Measurements from ENCODE around the gene RAB36. TPM values are rescaled to one million over a fixed set of nuclear protein-coding genes. Genes with fewer than 3 reads are reported as not detected.

The RAB36 gene
- total RNA-seq, 1 donor from 2014 or later = 2.9 TPM

- DNase-seq (ENCODE audit: low spot score) = no peak
- H3K27ac Mint-ChIP-seq (ENCODE audit: unreplicated experiment) = no peak overlapping the region
- H3K36me3 Mint-ChIP-seq (ENCODE audit: low read depth) = no peaks in the 10 kb centered on the region
- H3K4me1 Mint-ChIP-seq (ENCODE audit: low read depth) = no peaks in the 10 kb centered on the region
- no peaks in the 10 kb centered on the region for H3K27me3 Mint-ChIP-seq (ENCODE audit: low read depth)
- H3K9me3 Mint-ChIP-seq (ENCODE audit: low read depth) = no peaks in the 10 kb centered on the region
- no peak for TF ChIP-seq CTCF (IDR thresholded peaks at IDR 0.05)
- H3K4me3 Mint-ChIP-seq (ENCODE audit: unreplicated experiment) = no peak overlapping the region
Measured at GRCh38 chr22:23119494-23120414, 25.5 kb upstream of the RAB36 start.

GRCh38 chr22:23120415-23120899, 24.8 kb upstream of the RAB36 start:
- DNase-seq (ENCODE audit: low spot score) = no peak
- no peaks in the 10 kb centered on the region for H3K36me3 Mint-ChIP-seq (ENCODE audit: low read depth)
- no peaks in the 10 kb centered on the region for H3K27me3 Mint-ChIP-seq (ENCODE audit: low read depth)
- no peaks in the 10 kb centered on the region for H3K4me1 Mint-ChIP-seq (ENCODE audit: low read depth)
- no peak overlapping the region for H3K27ac Mint-ChIP-seq (ENCODE audit: unreplicated experiment)
- no peak for TF ChIP-seq CTCF (IDR thresholded peaks at IDR 0.05)
- H3K4me3 Mint-ChIP-seq (ENCODE audit: unreplicated experiment) = no peak overlapping the region
- no peaks in the 10 kb centered on the region for H3K9me3 Mint-ChIP-seq (ENCODE audit: low read depth)

GRCh38 chr22:23121000-23121421, 24.3 kb upstream of the RAB36 start:
- H3K36me3 Mint-ChIP-seq (ENCODE audit: low read depth) = no peaks in the 10 kb centered on the region
- no peak for DNase-seq (ENCODE audit: low spot score)
- H3K4me3 Mint-ChIP-seq (ENCODE audit: unreplicated experiment) = no peak overlapping the region

GRCh38 chr22:23121424-23121823, 23.9 kb upstream of the RAB36 start:
- no peaks in the 10 kb centered on the region for H3K9me3 Mint-ChIP-seq (ENCODE audit: low read depth)
- no peak overlapping the region for H3K4me3 Mint-ChIP-seq (ENCODE audit: unreplicated experiment)
- H3K36me3 Mint-ChIP-seq (ENCODE audit: low read depth) = no peaks in the 10 kb centered on the region
- no peaks in the 10 kb centered on the region for H3K4me1 Mint-ChIP-seq (ENCODE audit: low read depth)
- no peak for DNase-seq (ENCODE audit: low spot score)
- H3K27me3 Mint-ChIP-seq (ENCODE audit: low read depth) = no peaks in the 10 kb centered on the region
- H3K27ac Mint-ChIP-seq (ENCODE audit: unreplicated experiment) = no peak overlapping the region
- no peak for TF ChIP-seq CTCF (IDR thresholded peaks at IDR 0.05)

More at GRCh38 chr22:23121000-23121421, 24.3 kb upstream of the RAB36 start:
- no peak overlapping the region for H3K27ac Mint-ChIP-seq (ENCODE audit: unreplicated experiment)
- H3K9me3 Mint-ChIP-seq (ENCODE audit: low read depth) = no peaks in the 10 kb centered on the region
- no peak for TF ChIP-seq CTCF (IDR thresholded peaks at IDR 0.05)
- no peaks in the 10 kb centered on the region for H3K4me1 Mint-ChIP-seq (ENCODE audit: low read depth)
- H3K27me3 Mint-ChIP-seq (ENCODE audit: low read depth) = no peaks in the 10 kb centered on the region

GRCh38 chr22:23122216-23122957, 22.9 kb upstream of the RAB36 start:
- Mint-ChIP-seq H3K4me1 (ENCODE audit: low read depth) (no peaks in the 10 kb centered on the region), H3K27me3 (ENCODE audit: low read depth) (no peaks in the 10 kb centered on the region), H3K36me3 (ENCODE audit: low read depth) (no peaks in the 10 kb centered on the region), H3K27ac (ENCODE audit: unreplicated experiment) (no peak overlapping the region), H3K9me3 (ENCODE audit: low read depth) (no peaks in the 10 kb centered on the region), H3K4me3 (ENCODE audit: unreplicated experiment) (no peak overlapping the region)
- no peak for TF ChIP-seq CTCF (IDR thresholded peaks at IDR 0.05)
- DNase-seq (ENCODE audit: low spot score) = no peak
